HL-60 (cell line): ENCODE data around the gene SERPINB11.

Source experiments
- DNase-seq, 2 experiments: peaks; one replicate each; pipeline ENCODE4 v3.0.0-alpha.2; 2010 to 2020; ENCODE audit warnings: low read depth in 1 of 2, low spot score in 1 of 2
- H3K27ac ChIP-seq: fragments of 250-450 bp; sonication (Bioruptor Pico); replicated peaks from 2 replicates; pipeline ENCODE4 v1.5.1; 2020; ENCODE audit warnings: mild to moderate bottlenecking, moderate library complexity
- H3K27me3 ChIP-seq: fragments of 250-450 bp; sonication (Bioruptor Pico); 2 replicates; pipeline ENCODE4 v1.5.1; 2021; ENCODE audit warnings: mild to moderate bottlenecking, moderate library complexity; ENCODE audit not compliant: insufficient read depth, poor library complexity, severe bottlenecking
- H3K4me3 ChIP-seq: replicated peaks from 2 replicates; pipeline ENCODE4 v1.5.1; 2011; ENCODE audit warnings: mild to moderate bottlenecking, control low read depth, low read length; ENCODE audit not compliant: insufficient read depth
- CTCF ChIP-seq: IDR thresholded peaks from one replicate; pipeline ENCODE4 v1.5.1; 2011; ENCODE audit warnings: low read length, control low read depth, inconsistent platforms; ENCODE audit not compliant: insufficient read depth
- GABPA ChIP-seq: IDR thresholded peaks from 2 replicates; pipeline ENCODE4 v1.6.1; 2012; ENCODE audit warnings: low read depth
- POLR2AphosphoS5 ChIP-seq: IDR thresholded peaks from 2 replicates; pipeline ENCODE4 v1.6.1; 2012; ENCODE audit warnings: low read depth
- REST ChIP-seq: IDR thresholded peaks from 2 replicates; pipeline ENCODE4 v1.6.1; 2012; ENCODE audit warnings: low read depth; ENCODE audit not compliant: insufficient replicate concordance
- SPI1 ChIP-seq: IDR thresholded peaks from 2 replicates; pipeline ENCODE4 v1.6.1; 2012; ENCODE audit warnings: low read depth, mild to moderate bottlenecking, borderline replicate concordance

Gene SERPINB11

GRCh38 chr18:63700501-63700900 lies 2.3 kb upstream of the SERPINB11 start:
- no peaks in the 10 kb centered on the region for H3K27me3 ChIP-seq
- TF ChIP-seq SPI1 = peak; percentile 10; the same call in 1 of the 2 replicates
- TF ChIP-seq GABPA = no peak
- DNase-seq = no peak
- H3K27ac ChIP-seq = no peak overlapping the region
- no peak overlapping the region for H3K4me3 ChIP-seq

GRCh38 chr18:63701952-63702351 lies 808 bp upstream of the SERPINB11 start:
- Histone ChIP-seq H3K4me3 (no peak overlapping the region), H3K27ac (no peak overlapping the region), H3K27me3 (no peaks in the 10 kb centered on the region)
- no peak for DNase-seq
- TF ChIP-seq POLR2AphosphoS5 = no peak
- no peak for TF ChIP-seq GABPA
- TF ChIP-seq CTCF = no peak
- TF ChIP-seq SPI1 = no peak
- TF ChIP-seq REST = no peak

GRCh38 chr18:63705401-63705800 lies 2.6 kb downstream of the SERPINB11 start:
- TF ChIP-seq POLR2AphosphoS5 (no peak), REST (no peak), GABPA (no peak), SPI1 (no peak), CTCF (no peak)
- no peak overlapping the region for H3K4me3 ChIP-seq
- DNase-seq = no peak
- H3K27ac ChIP-seq = no peak overlapping the region
- no peaks in the 10 kb centered on the region for H3K27me3 ChIP-seq

GRCh38 chr18:63707816-63708215 lies 5.1 kb downstream of the SERPINB11 start:
- H3K27me3 ChIP-seq = no peaks in the 10 kb centered on the region
- no peak for DNase-seq
- TF ChIP-seq SPI1 = no peak
- no peak for TF ChIP-seq CTCF
- TF ChIP-seq REST = no peak
- no peak for TF ChIP-seq POLR2AphosphoS5
- TF ChIP-seq GABPA = no peak
- H3K27ac ChIP-seq = no peak overlapping the region
- H3K4me3 ChIP-seq = no peak overlapping the region
